H1 (cell line): ENCODE results near the gene KCNC4.

Experiments
- EP300 ChIP-seq, 2 experiments: IDR thresholded peaks; 1 replicate in 1 of 2; 2 replicates in 1 of 2; pipeline ENCODE4 v1.6.1; 2011 to 2012; ENCODE audit warnings: low read depth in 2 of 2, low read length in 2 of 2, mild to moderate bottlenecking in 2 of 2, borderline replicate concordance in 1 of 2, inconsistent platforms in 1 of 2, moderate library complexity in 1 of 2
- FOSL1 ChIP-seq: IDR thresholded peaks from 2 replicates; pipeline ENCODE4 v1.6.1; 2011; ENCODE audit warnings: mild to moderate bottlenecking, low read depth, low read length, moderate library complexity; ENCODE audit not compliant: insufficient read depth
- HDAC6 ChIP-seq: IDR thresholded peaks from one replicate; pipeline ENCODE4 v1.7.1; 2012; ENCODE audit warnings: low read depth, mild to moderate bottlenecking, inconsistent platforms, low read length, moderate library complexity
- KDM1A ChIP-seq: fragments of 200-600, 300-600 bp; sonication (generic); IDR thresholded peaks from 2 replicates; pipeline ENCODE4 v1.7.1; 2016; ENCODE audit warnings: mild to moderate bottlenecking, low read length, borderline replicate concordance
- POLR2A ChIP-seq, 2 experiments: IDR thresholded peaks; 1 replicate in 1 of 2; 2 replicates in 1 of 2; pipeline ENCODE4 v1.6.1; 2011; ENCODE audit warnings: low read depth in 2 of 2, low read length in 2 of 2, mild to moderate bottlenecking in 2 of 2; ENCODE audit errors: control extremely low read depth in 1 of 2
- SUZ12 ChIP-seq: fragments of 200-600 bp; sonication (generic); IDR thresholded peaks from 2 replicates; pipeline ENCODE4 v1.6.1; 2012; ENCODE audit warnings: mild to moderate bottlenecking, inconsistent platforms, low read length, moderate library complexity, mixed read lengths
- TF ChIP-seq, protein P1 (sequence below), 3 experiments: IDR thresholded peaks; 1 replicate in 2 of 3; 2 replicates in 1 of 3; pipeline versions ENCODE4 v1.5.1 to v1.6.1; 2011; ENCODE audit warnings: low read length in 3 of 3, mild to moderate bottlenecking in 3 of 3, inconsistent platforms in 2 of 3, low read depth in 1 of 3, moderate library complexity in 1 of 3; ENCODE audit not compliant: insufficient read depth in 1 of 3; ENCODE audit errors: control extremely low read depth in 1 of 3

- TF ChIP-seq, protein P1, sequence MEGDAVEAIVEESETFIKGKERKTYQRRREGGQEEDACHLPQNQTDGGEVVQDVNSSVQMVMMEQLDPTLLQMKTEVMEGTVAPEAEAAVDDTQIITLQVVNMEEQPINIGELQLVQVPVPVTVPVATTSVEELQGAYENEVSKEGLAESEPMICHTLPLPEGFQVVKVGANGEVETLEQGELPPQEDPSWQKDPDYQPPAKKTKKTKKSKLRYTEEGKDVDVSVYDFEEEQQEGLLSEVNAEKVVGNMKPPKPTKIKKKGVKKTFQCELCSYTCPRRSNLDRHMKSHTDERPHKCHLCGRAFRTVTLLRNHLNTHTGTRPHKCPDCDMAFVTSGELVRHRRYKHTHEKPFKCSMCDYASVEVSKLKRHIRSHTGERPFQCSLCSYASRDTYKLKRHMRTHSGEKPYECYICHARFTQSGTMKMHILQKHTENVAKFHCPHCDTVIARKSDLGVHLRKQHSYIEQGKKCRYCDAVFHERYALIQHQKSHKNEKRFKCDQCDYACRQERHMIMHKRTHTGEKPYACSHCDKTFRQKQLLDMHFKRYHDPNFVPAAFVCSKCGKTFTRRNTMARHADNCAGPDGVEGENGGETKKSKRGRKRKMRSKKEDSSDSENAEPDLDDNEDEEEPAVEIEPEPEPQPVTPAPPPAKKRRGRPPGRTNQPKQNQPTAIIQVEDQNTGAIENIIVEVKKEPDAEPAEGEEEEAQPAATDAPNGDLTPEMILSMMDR (IDR thresholded peaks at IDR 0.05; ENCODE audit: control extremely low read depth in 1 of 3, insufficient read depth in 1 of 3, low read depth in 1 of 3, low read length in 3 of 3), result no peak
- TF ChIP-seq SUZ12 (no peak), HDAC6 (no peak), POLR2A (IDR thresholded peaks at IDR 0.05; ENCODE audit: control extremely low read depth in 1 of 2, low read depth in 2 of 2, low read length in 2 of 2) (no peak), KDM1A (no peak), FOSL1 (no peak), EP300 (IDR thresholded peaks at IDR 0.05; ENCODE audit: borderline replicate concordance in 1 of 2, low read depth in 2 of 2, low read length in 2 of 2) (no peak)
Observed at GRCh38 chr1:110205591-110206155, 4.4 kb upstream of the KCNC4 start.
